Liver (tissue), 9 donors: ENCODE data around the gene UBXN11. TPM values are rescaled to one million over a fixed set of nuclear protein-coding genes. Genes with fewer than 3 reads are reported as not detected.

Experiments
- DNase-seq: peaks from one replicate; pipeline ENCODE4 v3.0.0-alpha.2; 2017; ENCODE audit warnings: low spot score
- H3K27ac ChIP-seq, 2 donors: one replicate each; pipeline ENCODE4 v1.7.0; 2013; ENCODE audit warnings: inconsistent platforms in 2 of 2, low read length in 2 of 2, control low read depth in 1 of 2, low read depth in 1 of 2, mild to moderate bottlenecking in 1 of 2
- H3K27me3 ChIP-seq, 4 donors: one replicate each; pipeline versions ENCODE4 v1.6.1 to v1.7.0; 2013; ENCODE audit warnings: low read length in 3 of 4, inconsistent platforms in 1 of 4, mild to moderate bottlenecking in 1 of 4, moderate library complexity in 1 of 4; ENCODE audit not compliant: control insufficient read depth in 4 of 4, insufficient read depth in 4 of 4
- H3K36me3 ChIP-seq, 4 donors: one replicate each; pipeline versions ENCODE4 v1.6.1 to v1.7.0; 2013; ENCODE audit warnings: low read length in 3 of 4, mild to moderate bottlenecking in 3 of 4, low read depth in 1 of 4, moderate library complexity in 1 of 4; ENCODE audit not compliant: control insufficient read depth in 4 of 4, insufficient read depth in 3 of 4
- H3K4me1 ChIP-seq, 4 donors: one replicate each; pipeline versions ENCODE4 v1.6.1 to v1.7.0; 2013; ENCODE audit warnings: low read length in 3 of 4, mild to moderate bottlenecking in 3 of 4, moderate library complexity in 1 of 4; ENCODE audit not compliant: control insufficient read depth in 4 of 4, insufficient read depth in 4 of 4
- H3K4me3 ChIP-seq, 3 donors: one replicate each; pipeline versions ENCODE4 v1.6.1 to v1.7.0; 2013; ENCODE audit warnings: low read length in 3 of 3, control low read depth in 1 of 3, low read depth in 1 of 3, mild to moderate bottlenecking in 1 of 3
- H3K9ac ChIP-seq, 2 donors: one replicate each; pipeline ENCODE4 v1.7.0; 2013; ENCODE audit warnings: low read length in 2 of 2, mild to moderate bottlenecking in 2 of 2, moderate library complexity in 2 of 2, control low read depth in 1 of 2, low read depth in 1 of 2
- H3K9me3 ChIP-seq, 4 donors: one replicate each; pipeline versions ENCODE4 v1.6.1 to v1.7.0; 2013; ENCODE audit warnings: low read length in 3 of 4; ENCODE audit not compliant: control insufficient read depth in 4 of 4
- EGR1 ChIP-seq, 2 donors: IDR thresholded peaks; 2 replicates each; pipeline ENCODE4 v1.6.1; 2016 to 2018; ENCODE audit warnings: antibody characterized with exemption in 2 of 2, low read depth in 2 of 2
- FOXA2 ChIP-seq: IDR thresholded peaks from 2 replicates; pipeline ENCODE4 v1.6.1; 2016; ENCODE audit warnings: antibody characterized with exemption
- GABPA ChIP-seq, 2 donors: IDR thresholded peaks in 1 of 2; conservative IDR thresholded peaks in 1 of 2; 2 replicates each; pipeline ENCODE4 v1.6.1; 2016; ENCODE audit warnings: antibody characterized with exemption in 2 of 2, mild to moderate bottlenecking in 1 of 2, moderate library complexity in 1 of 2
- HNF4A ChIP-seq, 2 donors: conservative IDR thresholded peaks; 2 replicates each; pipeline ENCODE4 v1.6.1; 2016; ENCODE audit warnings: antibody characterized with exemption in 2 of 2, mild to moderate bottlenecking in 2 of 2
- JUND ChIP-seq, 2 donors: IDR thresholded peaks; 2 replicates each; pipeline ENCODE4 v1.6.1; 2016; ENCODE audit warnings: antibody characterized with exemption in 2 of 2
- NR2F2 ChIP-seq: IDR thresholded peaks from 2 replicates; pipeline ENCODE4 v1.6.1; 2016; ENCODE audit warnings: antibody characterized with exemption
- RAD21 ChIP-seq, 2 donors: IDR thresholded peaks; 2 replicates each; pipeline ENCODE4 v1.6.1; 2016; ENCODE audit warnings: antibody characterized with exemption in 2 of 2, mild to moderate bottlenecking in 2 of 2
- RXRA ChIP-seq, 2 donors: IDR thresholded peaks; 2 replicates each; pipeline ENCODE4 v1.6.1; 2017 to 2018; ENCODE audit warnings: antibody characterized with exemption in 2 of 2, mild to moderate bottlenecking in 1 of 2
- SP1 ChIP-seq: IDR thresholded peaks from 2 replicates; pipeline ENCODE4 v1.6.1; 2018; ENCODE audit warnings: antibody characterized with exemption, mild to moderate bottlenecking
- TAF1 ChIP-seq: conservative IDR thresholded peaks from 2 replicates; pipeline ENCODE4 v1.6.1; 2016; ENCODE audit warnings: antibody characterized with exemption, mild to moderate bottlenecking
- YY1 ChIP-seq: IDR thresholded peaks from 2 replicates; pipeline ENCODE4 v1.6.1; 2016; ENCODE audit warnings: antibody characterized with exemption, mild to moderate bottlenecking
- WGBS: extraction: QIAGEN DNeasy Blood & Tissue Kit; methylation state at CpG from one replicate; pipeline ENCODE4 v1.1.7; 2013; 5-methylcytosine and 5-hydroxymethylcytosine counted together
- polyA plus RNA-seq, 2 donors: library from polyadenylated mRNA; stranded (reverse) in 1 of 2; unstranded in 1 of 2; fragments of 200-250 nt in 1 of 2; fragments of >200 nt in 1 of 2; fragmentation: Nextera tagmentation in 1 of 2; extraction: Ambion mirVana in 1 of 2; gene quantifications; one replicate each; pipeline versions ENCODE4 v1.2.1 to v1.2.3, GENCODE V29; 2013 to 2015
- total RNA-seq, 2 donors: library from RNA; depleted of rRNA; stranded (reverse); fragments of >200 nt; gene quantifications; one replicate each; pipeline ENCODE4 v1.2.3, GENCODE V29; 2014
- TF ChIP-seq, protein P1 (sequence below): IDR thresholded peaks from 2 replicates; pipeline ENCODE4 v1.6.1; 2016; ENCODE audit warnings: antibody characterized with exemption
- TF ChIP-seq, protein P2 (sequence below): IDR thresholded peaks from 2 replicates; pipeline ENCODE4 v1.6.1; 2016; ENCODE audit warnings: antibody characterized with exemption
- TF ChIP-seq, protein P3 (sequence below): IDR thresholded peaks from 2 replicates; pipeline ENCODE4 v1.6.1; 2016; ENCODE audit warnings: antibody characterized with exemption
- TF ChIP-seq, protein P4 (sequence below): IDR thresholded peaks from 2 replicates; pipeline ENCODE4 v1.6.1; 2016; ENCODE audit warnings: antibody characterized with exemption, mild to moderate bottlenecking
- donor health status: healthy.
- donor health status: healthy.
- donor health status: healthy.
- donor health status: healthy.
- donor health status: healthy.

UBXN11 gene, protein sequence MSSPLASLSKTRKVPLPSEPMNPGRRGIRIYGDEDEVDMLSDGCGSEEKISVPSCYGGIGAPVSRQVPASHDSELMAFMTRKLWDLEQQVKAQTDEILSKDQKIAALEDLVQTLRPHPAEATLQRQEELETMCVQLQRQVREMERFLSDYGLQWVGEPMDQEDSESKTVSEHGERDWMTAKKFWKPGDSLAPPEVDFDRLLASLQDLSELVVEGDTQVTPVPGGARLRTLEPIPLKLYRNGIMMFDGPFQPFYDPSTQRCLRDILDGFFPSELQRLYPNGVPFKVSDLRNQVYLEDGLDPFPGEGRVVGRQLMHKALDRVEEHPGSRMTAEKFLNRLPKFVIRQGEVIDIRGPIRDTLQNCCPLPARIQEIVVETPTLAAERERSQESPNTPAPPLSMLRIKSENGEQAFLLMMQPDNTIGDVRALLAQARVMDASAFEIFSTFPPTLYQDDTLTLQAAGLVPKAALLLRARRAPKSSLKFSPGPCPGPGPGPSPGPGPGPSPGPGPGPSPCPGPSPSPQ
- total RNA-seq (1 to 10 TPM; 3.0 to 9.5 TPM), polyA plus RNA-seq (1 to 10 TPM; 5.7 to 8.9 TPM)

DNA sequence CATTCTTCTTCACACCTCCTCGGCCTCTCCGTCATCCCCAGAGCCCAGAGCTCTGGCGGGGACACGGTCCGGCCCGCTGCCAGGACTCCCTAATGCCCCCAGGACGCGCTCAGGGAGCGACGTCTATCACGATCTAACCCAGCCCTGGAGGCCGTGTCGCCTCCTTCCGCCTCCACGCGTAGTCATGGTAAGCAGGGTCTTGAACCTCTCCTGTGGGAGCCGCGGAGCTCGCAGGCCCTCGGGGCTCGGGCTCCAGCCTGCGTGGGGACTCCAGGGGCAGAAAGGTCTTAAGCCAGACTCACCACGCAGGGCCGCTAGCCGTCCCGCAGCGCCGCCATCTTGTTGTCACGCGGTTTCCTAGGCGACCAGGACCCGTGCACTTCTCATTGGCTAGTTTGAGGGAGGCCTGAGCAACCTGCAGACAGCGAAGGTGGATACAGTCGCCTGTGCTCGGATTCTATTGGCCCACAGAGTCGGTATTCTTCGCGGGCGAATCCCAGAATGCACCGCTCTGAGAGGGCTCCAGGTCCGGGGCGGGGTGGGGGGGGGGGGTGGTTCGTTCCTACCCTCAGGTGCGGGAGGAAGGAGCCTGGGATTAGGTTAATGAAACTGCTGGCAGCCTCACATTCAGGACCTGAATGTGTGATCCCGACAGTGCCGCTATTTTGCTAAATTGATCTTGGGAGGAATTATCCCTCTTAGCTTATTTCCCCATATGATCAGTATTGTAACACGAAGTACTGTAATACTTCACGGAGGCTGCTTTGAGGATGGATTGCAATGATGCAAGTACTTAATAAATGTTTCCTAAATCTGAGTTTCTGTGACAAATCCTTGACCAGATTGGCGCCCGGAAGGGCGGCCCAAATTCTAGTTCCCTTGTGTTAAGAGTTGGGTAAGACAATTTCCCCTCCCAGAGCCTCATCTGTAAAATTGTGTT, at the start of gene UBXN11:
Gene UBXN11, minus strand, starts transcription at position 347 of the 940 bp plus-strand sequence. CDS start 3,753 bp downstream, outside the sequence.
- WGBS, result 2% methylated on average over 51 of the region's 51 CpGs
- no peaks in the 10 kb centered on the region for H3K36me3 ChIP-seq
- H3K27me3 ChIP-seq, result no peaks in the 10 kb centered on the region
- peak within 1 kb of the TSS; percentile 51 to 68 for H3K9ac ChIP-seq
- peak within 1 kb of the TSS; percentile 74 to 80 (median 76) for H3K4me3 ChIP-seq
- no peaks in the 10 kb centered on the region for H3K9me3 ChIP-seq
- H3K27ac ChIP-seq, result peak within 1 kb of the TSS in 1 of 2 donors; percentile 16
- TF ChIP-seq YY1, result peak; percentile 98
- no peak for TF ChIP-seq HNF4A (conservative IDR thresholded peaks at IDR 0.05)
- TF ChIP-seq SP1, result peak; percentile 26
- H3K4me1 ChIP-seq, result peaks cover 3 to 14% (median 9%) of the 10 kb centered on the region in 4 donors
- peak; percentile 87 for DNase-seq

DNA sequence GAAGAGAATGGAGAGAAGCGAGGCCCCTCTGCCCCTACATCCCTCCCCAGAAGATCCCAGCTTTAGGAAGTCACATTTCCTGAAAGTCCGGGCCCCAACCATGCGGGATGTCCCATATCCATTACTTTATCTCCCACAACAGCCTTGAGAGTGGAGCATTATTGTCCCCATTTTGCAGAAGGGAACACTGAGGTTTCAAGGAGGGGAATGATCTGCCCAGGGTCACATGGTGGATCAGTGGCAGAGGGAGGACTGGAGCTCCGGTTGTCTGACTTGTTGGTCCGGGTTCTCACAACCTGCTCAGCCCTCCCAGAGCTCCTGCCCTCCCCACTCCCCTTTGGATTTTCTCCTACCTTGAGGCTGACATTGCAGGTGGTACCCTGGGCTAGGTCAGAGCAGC, 49.7 kb upstream of the UBXN11 start:
- 88% methylated on average over 5 of the region's 5 CpGs for WGBS
- TF ChIP-seq FOXA2 (no peak), RAD21 (IDR thresholded peaks at IDR 0.05) (no peak), RXRA (IDR thresholded peaks at IDR 0.05) (no peak), YY1 (no peak), NR2F2 (no peak), JUND (IDR thresholded peaks at IDR 0.05) (no peak), SP1 (no peak), GABPA (IDR thresholded peaks at IDR 0.05 in 1 of 2, conservative IDR thresholded peaks at IDR 0.05 in 1 of 2) (no peak), HNF4A (conservative IDR thresholded peaks at IDR 0.05) (no peak), TAF1 (no peak)
- TF ChIP-seq, protein P1, sequence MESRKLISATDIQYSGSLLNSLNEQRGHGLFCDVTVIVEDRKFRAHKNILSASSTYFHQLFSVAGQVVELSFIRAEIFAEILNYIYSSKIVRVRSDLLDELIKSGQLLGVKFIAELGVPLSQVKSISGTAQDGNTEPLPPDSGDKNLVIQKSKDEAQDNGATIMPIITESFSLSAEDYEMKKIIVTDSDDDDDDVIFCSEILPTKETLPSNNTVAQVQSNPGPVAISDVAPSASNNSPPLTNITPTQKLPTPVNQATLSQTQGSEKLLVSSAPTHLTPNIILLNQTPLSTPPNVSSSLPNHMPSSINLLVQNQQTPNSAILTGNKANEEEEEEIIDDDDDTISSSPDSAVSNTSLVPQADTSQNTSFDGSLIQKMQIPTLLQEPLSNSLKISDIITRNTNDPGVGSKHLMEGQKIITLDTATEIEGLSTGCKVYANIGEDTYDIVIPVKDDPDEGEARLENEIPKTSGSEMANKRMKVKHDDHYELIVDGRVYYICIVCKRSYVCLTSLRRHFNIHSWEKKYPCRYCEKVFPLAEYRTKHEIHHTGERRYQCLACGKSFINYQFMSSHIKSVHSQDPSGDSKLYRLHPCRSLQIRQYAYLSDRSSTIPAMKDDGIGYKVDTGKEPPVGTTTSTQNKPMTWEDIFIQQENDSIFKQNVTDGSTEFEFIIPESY, result no peak
- TF ChIP-seq, protein P2, sequence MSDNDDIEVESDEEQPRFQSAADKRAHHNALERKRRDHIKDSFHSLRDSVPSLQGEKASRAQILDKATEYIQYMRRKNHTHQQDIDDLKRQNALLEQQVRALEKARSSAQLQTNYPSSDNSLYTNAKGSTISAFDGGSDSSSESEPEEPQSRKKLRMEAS, result no peak
- H3K9ac ChIP-seq, result no peak overlapping the region

DNA sequence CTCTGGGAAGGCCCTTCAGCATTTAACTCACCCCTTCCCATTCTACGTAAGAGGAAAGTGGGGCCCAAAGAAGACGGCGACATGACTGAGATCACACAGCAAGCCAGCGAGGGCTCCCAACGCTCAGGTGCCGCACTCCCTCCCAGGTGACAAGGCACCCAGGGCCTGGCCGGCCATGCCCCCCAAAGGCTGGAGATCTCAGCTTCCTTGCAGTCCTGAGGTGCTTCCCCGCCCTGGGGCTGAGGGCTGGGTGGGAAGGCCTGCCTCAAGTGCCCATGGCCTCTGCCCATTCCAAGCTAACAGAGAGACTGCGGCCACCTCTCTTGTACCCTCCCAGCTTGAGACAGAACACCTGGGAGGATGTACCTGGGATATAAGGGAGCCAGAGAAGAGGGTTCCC, 48.5 kb upstream of the UBXN11 start:
- H3K9ac ChIP-seq, result no peak overlapping the region
- H3K27me3 ChIP-seq, result no peaks in the 10 kb centered on the region
- H3K4me3 ChIP-seq, result no peak overlapping the region
- no peaks in the 10 kb centered on the region for H3K36me3 ChIP-seq
- H3K4me1 ChIP-seq, result peaks cover 3 to 10% (median 4%) of the 10 kb centered on the region in 4 donors
- WGBS, result 97% methylated on average over 9 of the region's 9 CpGs
- no peak overlapping the region for H3K27ac ChIP-seq
- DNase-seq, result no peak
- H3K9me3 ChIP-seq, result no peaks in the 10 kb centered on the region
- TF ChIP-seq FOXA2, result no peak
- no peak for TF ChIP-seq SP1
- TF ChIP-seq, protein P3, sequence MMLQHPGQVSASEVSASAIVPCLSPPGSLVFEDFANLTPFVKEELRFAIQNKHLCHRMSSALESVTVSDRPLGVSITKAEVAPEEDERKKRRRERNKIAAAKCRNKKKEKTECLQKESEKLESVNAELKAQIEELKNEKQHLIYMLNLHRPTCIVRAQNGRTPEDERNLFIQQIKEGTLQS, result no peak
- no peak for TF ChIP-seq GABPA (IDR thresholded peaks at IDR 0.05 in 1 of 2, conservative IDR thresholded peaks at IDR 0.05 in 1 of 2)
- TF ChIP-seq EGR1 (IDR thresholded peaks at IDR 0.05; ENCODE audit: low read depth in 2 of 2), result no peak
- no peak for TF ChIP-seq HNF4A (conservative IDR thresholded peaks at IDR 0.05)
- TF ChIP-seq, protein P4, sequence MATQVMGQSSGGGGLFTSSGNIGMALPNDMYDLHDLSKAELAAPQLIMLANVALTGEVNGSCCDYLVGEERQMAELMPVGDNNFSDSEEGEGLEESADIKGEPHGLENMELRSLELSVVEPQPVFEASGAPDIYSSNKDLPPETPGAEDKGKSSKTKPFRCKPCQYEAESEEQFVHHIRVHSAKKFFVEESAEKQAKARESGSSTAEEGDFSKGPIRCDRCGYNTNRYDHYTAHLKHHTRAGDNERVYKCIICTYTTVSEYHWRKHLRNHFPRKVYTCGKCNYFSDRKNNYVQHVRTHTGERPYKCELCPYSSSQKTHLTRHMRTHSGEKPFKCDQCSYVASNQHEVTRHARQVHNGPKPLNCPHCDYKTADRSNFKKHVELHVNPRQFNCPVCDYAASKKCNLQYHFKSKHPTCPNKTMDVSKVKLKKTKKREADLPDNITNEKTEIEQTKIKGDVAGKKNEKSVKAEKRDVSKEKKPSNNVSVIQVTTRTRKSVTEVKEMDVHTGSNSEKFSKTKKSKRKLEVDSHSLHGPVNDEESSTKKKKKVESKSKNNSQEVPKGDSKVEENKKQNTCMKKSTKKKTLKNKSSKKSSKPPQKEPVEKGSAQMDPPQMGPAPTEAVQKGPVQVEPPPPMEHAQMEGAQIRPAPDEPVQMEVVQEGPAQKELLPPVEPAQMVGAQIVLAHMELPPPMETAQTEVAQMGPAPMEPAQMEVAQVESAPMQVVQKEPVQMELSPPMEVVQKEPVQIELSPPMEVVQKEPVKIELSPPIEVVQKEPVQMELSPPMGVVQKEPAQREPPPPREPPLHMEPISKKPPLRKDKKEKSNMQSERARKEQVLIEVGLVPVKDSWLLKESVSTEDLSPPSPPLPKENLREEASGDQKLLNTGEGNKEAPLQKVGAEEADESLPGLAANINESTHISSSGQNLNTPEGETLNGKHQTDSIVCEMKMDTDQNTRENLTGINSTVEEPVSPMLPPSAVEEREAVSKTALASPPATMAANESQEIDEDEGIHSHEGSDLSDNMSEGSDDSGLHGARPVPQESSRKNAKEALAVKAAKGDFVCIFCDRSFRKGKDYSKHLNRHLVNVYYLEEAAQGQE, result no peak
- no peak for TF ChIP-seq NR2F2
- TF ChIP-seq JUND (IDR thresholded peaks at IDR 0.05), result no peak
- TF ChIP-seq TAF1, result no peak

More for the DNA sequence above, 49.7 kb upstream of the UBXN11 start:
- no peaks in the 10 kb centered on the region for H3K27me3 ChIP-seq
- H3K27ac ChIP-seq, result no peak overlapping the region
- no peak for DNase-seq
- peaks cover 3 to 10% (median 4%) of the 10 kb centered on the region in 4 donors for H3K4me1 ChIP-seq
- no peaks in the 10 kb centered on the region for H3K9me3 ChIP-seq
- no peaks in the 10 kb centered on the region for H3K36me3 ChIP-seq
- no peak overlapping the region for H3K4me3 ChIP-seq
